OCI-M2 (cell line): ENCODE results near the gene LCE1E.

ENCODE experiments used
- DNase-seq: peaks from one replicate; lab custom pipeline; 2025; ENCODE audit not compliant: unreplicated experiment; lab: John Stamatoyannopoulos, UW

LCE1E gene

DNA sequence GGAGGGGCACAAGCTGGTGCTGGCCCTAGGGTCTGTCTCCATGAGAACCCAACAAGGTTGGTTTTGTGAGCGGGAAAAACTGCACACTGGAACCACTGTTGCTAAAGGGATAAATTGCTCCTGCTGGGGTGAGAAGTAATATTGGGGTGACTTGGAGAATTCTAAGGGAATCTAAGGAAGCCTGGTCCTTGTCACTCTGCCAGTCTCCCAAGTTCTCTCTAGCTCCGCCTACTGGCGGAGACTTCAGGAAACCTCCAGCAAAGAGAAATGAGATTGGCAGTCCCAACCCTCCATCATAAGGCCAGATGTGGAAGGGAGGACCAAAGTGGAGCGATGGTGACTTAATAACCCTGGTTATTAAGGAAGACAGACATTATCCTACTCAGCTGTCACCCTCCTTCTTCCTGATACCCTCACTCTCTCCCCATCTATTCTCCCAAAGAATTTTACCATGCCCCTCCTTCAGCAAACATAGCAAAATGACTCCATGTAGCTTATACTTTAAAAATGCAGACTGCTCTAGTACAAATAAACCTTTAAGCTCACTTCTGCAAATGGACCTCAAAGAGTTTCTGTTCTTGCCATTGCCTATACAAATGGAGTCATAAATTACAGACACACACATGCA lies 8.4 kb upstream of the LCE1E start:
- no peak for DNase-seq

DNA sequence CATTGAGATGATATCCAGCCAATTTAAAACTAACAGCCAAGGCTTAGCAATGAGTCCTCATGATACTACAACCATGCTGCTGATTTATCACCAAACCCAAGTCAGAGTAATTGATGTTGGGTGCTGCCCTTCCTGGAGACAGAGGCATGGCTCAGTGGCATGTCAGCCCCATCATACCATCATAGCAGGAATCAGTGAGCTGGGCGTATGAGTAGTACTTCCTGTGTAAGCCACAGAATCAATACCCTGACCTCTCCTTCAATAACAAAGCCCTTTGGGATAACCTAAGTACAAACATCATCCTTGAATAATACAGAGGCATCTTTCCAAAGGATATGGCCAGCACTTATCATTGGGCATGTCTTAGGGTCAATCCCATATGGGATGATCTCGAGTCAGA lies 3.0 kb upstream of the LCE1E start:
- DNase-seq: no peak

DNA sequence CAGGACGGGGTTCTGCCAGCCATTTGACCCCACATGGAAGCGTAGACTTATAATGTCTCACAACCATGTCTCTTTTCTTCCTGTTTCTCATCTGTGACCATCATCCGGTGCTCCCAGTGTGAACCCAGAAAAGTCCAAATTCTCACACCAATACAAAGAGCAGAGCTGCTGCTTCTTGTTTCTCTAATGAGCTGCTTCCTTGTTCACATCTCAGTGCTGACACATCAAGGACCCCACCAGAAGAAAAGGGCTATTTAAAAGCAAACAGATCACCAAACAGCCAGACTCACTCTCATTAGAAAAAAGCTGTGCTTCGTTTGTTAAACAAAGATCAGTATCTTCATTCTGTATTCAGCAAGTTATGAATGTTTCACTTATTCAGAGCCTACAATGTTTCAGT lies 9.6 kb downstream of the LCE1E start:
- no peak for DNase-seq

GRCh38 chr1:152796421-152796820 lies 10.4 kb downstream of the LCE1E start, which contains the start of gene LCE1D:
Gene LCE1D (plus strand): TSS chr1:152796721. CDS start chr1:152797795, 1,074 bp downstream.
- no peak for DNase-seq

GRCh38 chr1:152801333-152801732 lies 15.3 kb downstream of the LCE1E start:
- DNase-seq: no peak

DNA sequence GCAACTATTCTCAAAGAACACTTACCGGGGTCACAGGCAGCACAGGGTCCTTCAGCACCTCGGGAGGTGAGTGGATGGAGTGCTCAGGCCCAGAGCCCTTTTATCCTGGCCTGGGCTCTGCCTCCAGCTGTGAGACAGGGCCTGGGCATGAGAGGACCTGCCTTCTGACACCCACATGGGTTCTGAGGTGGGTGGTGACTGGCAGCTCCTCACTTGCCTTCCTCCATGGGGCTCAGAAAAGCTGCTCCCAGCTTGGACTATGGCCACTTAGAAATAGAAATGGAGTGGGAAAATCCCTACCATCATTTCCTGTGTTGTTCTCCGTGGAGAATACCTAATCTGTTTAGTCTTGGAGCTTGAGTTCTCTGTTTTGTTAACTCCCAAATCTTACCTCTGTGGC lies 20.5 kb downstream of the LCE1E start, which contains the start of gene LCE1C:
LCE1C (minus strand) TSS at position 76 of the 400 bp plus-strand sequence. CDS start 1,173 bp downstream, outside the sequence.
- no peak for DNase-seq

DNA sequence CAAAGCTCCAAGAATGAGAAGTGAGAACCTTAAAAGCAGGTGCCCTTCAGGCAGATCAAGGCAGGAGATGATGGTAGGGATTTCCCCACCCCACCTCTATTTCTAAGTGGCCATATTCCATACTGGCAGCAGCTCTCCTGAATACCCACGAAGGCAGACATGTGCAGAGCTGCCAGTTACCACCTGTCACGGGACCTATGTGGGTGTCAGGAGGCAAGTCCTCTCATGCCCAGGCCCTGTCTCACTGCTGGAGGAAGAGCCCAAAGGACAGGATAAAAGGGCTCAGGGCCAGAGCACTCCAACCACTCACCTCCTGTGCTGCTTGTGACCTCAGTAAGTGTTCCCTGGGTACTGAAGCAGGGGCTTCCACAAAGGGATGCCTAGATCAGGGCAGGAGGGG lies 25.0 kb downstream of the LCE1E start:
- DNase-seq: no peak

GRCh38 chr1:152811671-152812070 lies 25.6 kb downstream of the LCE1E start, which contains the start of gene LCE1B:
Gene LCE1B (plus strand): TSS chr1:152811971. CDS start chr1:152812447, 476 bp downstream.
- no peak for DNase-seq

GRCh38 chr1:152817309-152817708 lies 31.3 kb downstream of the LCE1E start:
- DNase-seq: no peak

DNA sequence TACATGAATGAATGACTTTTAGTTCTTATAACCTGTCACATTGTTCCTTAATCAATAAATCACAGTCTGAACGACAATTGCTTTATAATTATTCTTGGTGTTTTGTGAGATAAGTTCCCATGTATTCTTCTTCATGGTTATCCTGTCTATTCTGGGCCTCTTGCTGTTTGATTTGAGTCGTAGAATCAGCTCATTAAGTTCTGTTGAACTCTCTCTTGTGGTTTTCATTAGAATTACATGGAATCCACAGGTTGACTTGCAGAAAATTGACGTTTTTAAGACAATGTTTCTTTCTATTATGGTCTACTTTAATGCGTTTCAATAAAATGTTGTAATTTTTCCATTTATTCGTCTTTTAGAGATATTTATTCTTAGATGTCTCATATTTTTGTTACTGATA lies 37.2 kb downstream of the LCE1E start:
- no peak for DNase-seq

DNA sequence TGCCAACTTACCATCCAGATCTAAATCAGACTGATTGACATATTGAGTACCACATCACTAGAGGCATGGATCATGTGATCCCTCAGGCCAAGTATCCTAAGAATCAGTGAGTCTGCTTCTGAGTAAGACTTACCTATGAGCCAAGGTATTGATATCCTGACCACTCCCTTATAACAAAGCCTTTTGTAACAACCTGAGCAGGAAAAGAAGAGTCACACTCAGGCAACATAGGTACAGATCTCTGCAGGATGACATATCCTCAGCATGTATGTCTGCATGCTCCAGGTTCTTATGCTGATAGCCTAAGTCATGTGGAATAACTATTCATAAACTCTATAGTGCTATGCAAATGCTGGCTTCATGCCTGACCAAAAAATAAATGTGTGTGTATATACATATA lies 38.9 kb downstream of the LCE1E start:
- no peak for DNase-seq

GRCh38 chr1:152827173-152827572 lies 41.1 kb downstream of the LCE1E start, which contains the start of gene LCE1A:
Gene LCE1A (plus strand): TSS chr1:152827473. CDS start chr1:152827473, 0 bp downstream.
- no peak for DNase-seq

DNA sequence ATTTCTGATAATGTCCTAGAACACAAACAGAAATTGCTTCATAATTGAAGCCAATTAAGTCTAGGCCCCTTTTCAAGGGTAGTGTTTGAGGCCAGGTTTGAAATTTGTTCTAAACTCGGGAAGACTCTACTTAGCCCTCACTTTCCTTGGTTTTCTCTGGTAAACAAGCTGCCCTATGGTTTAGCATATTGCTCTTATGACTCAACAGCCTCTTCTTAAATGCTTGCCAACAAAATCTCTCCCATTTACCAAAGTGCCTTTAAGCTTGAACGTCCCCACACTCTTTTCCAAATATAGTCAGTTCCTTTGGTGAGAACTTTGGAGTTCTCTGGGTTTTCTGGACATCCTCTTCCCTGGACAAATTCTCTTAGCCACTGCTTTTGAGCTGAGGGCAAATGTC lies 50.8 kb downstream of the LCE1E start:
- no peak for DNase-seq
